Activated CD4-positive, alpha-beta T cell treated with anti-CD3 and anti-CD28 coated beads for 36 hours (primary cell): ENCODE data around the gene GRIK2. TPM values are rescaled to one million over a fixed set of nuclear protein-coding genes. Genes with fewer than 3 reads are reported as not detected.

ENCODE experiments used
- ATAC-seq: fragments of 200-7000 bp; cut with Tn5 transposase; one replicate; pipeline ENCODE4 v1.10.0; 2021; ENCODE audit warnings: mild to moderate bottlenecking, moderate library complexity
- CTCF ChIA-PET: fragments of 350-600 bp; sonication (Branson Sonifier 250); formaldehyde crosslinking; loops from one replicate; lab custom pipeline; 2021; ENCODE audit warnings: antibody characterized with exemption; lab: Charles Lee
- POLR2A ChIA-PET: fragments of 350-600 bp; sonication (Branson Sonifier 250); formaldehyde crosslinking; loops from one replicate; lab custom pipeline; 2021; ENCODE audit warnings: antibody characterized with exemption, inconsistent platforms; lab: Charles Lee
- DNase-seq: peaks from one replicate; pipeline ENCODE4 v3.0.0-alpha.2; 2020
- H3K27ac Mint-ChIP-seq: one replicate; pipeline ENCODE4 v1.8.0; 2021; ENCODE audit warnings: mixed read lengths
- H3K27me3 Mint-ChIP-seq: one replicate; pipeline ENCODE4 v1.8.0; 2021; ENCODE audit warnings: mixed read lengths
- H3K36me3 Mint-ChIP-seq: one replicate; pipeline ENCODE4 v1.8.0; 2021; ENCODE audit warnings: low read depth, mixed read lengths
- H3K4me1 Mint-ChIP-seq: one replicate; pipeline ENCODE4 v1.8.0; 2021; ENCODE audit warnings: mixed read lengths
- H3K4me3 Mint-ChIP-seq: one replicate; pipeline ENCODE4 v1.8.0; 2021; ENCODE audit warnings: mild to moderate bottlenecking, moderate library complexity, mixed read lengths
- H3K9me3 Mint-ChIP-seq: one replicate; pipeline ENCODE4 v1.8.0; 2021; ENCODE audit warnings: low read depth, mixed read lengths
- intact Hi-C, 2 experiments: fragments of 100-400 bp; cut with DNase I in 1 of 2; cut with micrococcal nuclease in 1 of 2; formaldehyde crosslinking; loops; one replicate each; pipeline versions ENCODE4 v1.14.2 to v1.15.1; 2022 to 2024; cut with DNase I, micrococcal nuclease
- total RNA-seq, 2 experiments: library from RNA; stranded (reverse); gene quantifications; one replicate each; pipeline ENCODE4 v1.2.3, GENCODE V29; 2021

GRIK2 gene
- total RNA-seq, 2 experiments from 2014 or later, result not detected

- CTCF ChIA-PET, result no interaction called here
- Mint-ChIP-seq H3K36me3 (no peaks in the 10 kb centered on the region), H3K27me3 (no peaks in the 10 kb centered on the region), H3K9me3 (peaks cover 2% of the 10 kb centered on the region), H3K27ac (no peak overlapping the region), H3K4me3 (no peak overlapping the region), H3K4me1 (no peaks in the 10 kb centered on the region)
- no peak for DNase-seq
- no peak for ATAC-seq
- POLR2A ChIA-PET, result no interaction called here
- intact Hi-C loops, result no loop called here
These were observed 459.9 kb downstream of the GRIK2 start for GRCh38 chr6:101853231-101854085.

- no peak for DNase-seq
- Mint-ChIP-seq H3K36me3 (no peaks in the 10 kb centered on the region), H3K27ac (no peak overlapping the region), H3K9me3 (peaks cover 6% of the 10 kb centered on the region), H3K27me3 (no peaks in the 10 kb centered on the region), H3K4me3 (no peak overlapping the region), H3K4me1 (no peaks in the 10 kb centered on the region)
- CTCF ChIA-PET, result no interaction called here
- intact Hi-C loops, result no loop called here
- POLR2A ChIA-PET, result no interaction called here
- ATAC-seq, result no peak
These were observed 482.9 kb downstream of the GRIK2 start for GRCh38 chr6:101876431-101876830.

GRCh38 chr6:101878554-101879276 is 485.2 kb downstream of the GRIK2 start:
- no peak overlapping the region for H3K27ac Mint-ChIP-seq
- ChIA-PET CTCF (no interaction called here), POLR2A (no interaction called here)
- no peaks in the 10 kb centered on the region for H3K4me1 Mint-ChIP-seq
- DNase-seq (no peak), ATAC-seq (no peak)
- H3K9me3 Mint-ChIP-seq, result peaks cover 3% of the 10 kb centered on the region
- intact Hi-C loops, result no loop called here
- H3K4me3 Mint-ChIP-seq, result no peak overlapping the region
- no peaks in the 10 kb centered on the region for H3K27me3 Mint-ChIP-seq
- no peaks in the 10 kb centered on the region for H3K36me3 Mint-ChIP-seq

GRCh38 chr6:101879782-101880181 is 486.3 kb downstream of the GRIK2 start:
- Mint-ChIP-seq H3K4me3 (no peak overlapping the region), H3K27me3 (no peaks in the 10 kb centered on the region), H3K4me1 (no peaks in the 10 kb centered on the region), H3K9me3 (peaks cover under 1% of the 10 kb centered on the region), H3K36me3 (no peaks in the 10 kb centered on the region), H3K27ac (no peak overlapping the region)
- no peak for DNase-seq
- ChIA-PET POLR2A (no interaction called here), CTCF (no interaction called here)
- intact Hi-C loops, result no loop called here
- no peak for ATAC-seq

- Mint-ChIP-seq H3K4me1 (no peaks in the 10 kb centered on the region), H3K36me3 (no peaks in the 10 kb centered on the region), H3K9me3 (peaks cover 2% of the 10 kb centered on the region), H3K4me3 (no peak overlapping the region), H3K27ac (no peak overlapping the region), H3K27me3 (no peaks in the 10 kb centered on the region)
- CTCF ChIA-PET, result no interaction called here
- intact Hi-C loops, result no loop called here
- no peak for DNase-seq
- ATAC-seq, result no peak
- POLR2A ChIA-PET, result no interaction called here
These were observed 490.0 kb downstream of the GRIK2 start for GRCh38 chr6:101883505-101883904.

GRCh38 chr6:101887532-101887931 is 494.0 kb downstream of the GRIK2 start:
- no peak for ATAC-seq
- Mint-ChIP-seq H3K27ac (no peak overlapping the region), H3K4me1 (no peaks in the 10 kb centered on the region), H3K27me3 (no peaks in the 10 kb centered on the region), H3K9me3 (peaks cover 2% of the 10 kb centered on the region), H3K36me3 (no peaks in the 10 kb centered on the region), H3K4me3 (no peak overlapping the region)
- intact Hi-C loops, result no loop called here
- CTCF ChIA-PET, result no interaction called here
- DNase-seq, result no peak
- POLR2A ChIA-PET, result no interaction called here

GRCh38 chr6:101907356-101908217 is 514.1 kb downstream of the GRIK2 start:
- POLR2A ChIA-PET, result no interaction called here
- ATAC-seq, result no peak
- Mint-ChIP-seq H3K4me3 (no peak overlapping the region), H3K9me3 (no peaks in the 10 kb centered on the region), H3K27me3 (no peaks in the 10 kb centered on the region), H3K36me3 (no peaks in the 10 kb centered on the region), H3K27ac (no peak overlapping the region), H3K4me1 (no peaks in the 10 kb centered on the region)
- intact Hi-C loops, result no loop called here
- CTCF ChIA-PET, result no interaction called here
- no peak for DNase-seq

GRCh38 chr6:101909366-101909765 is 515.9 kb downstream of the GRIK2 start:
- Mint-ChIP-seq H3K9me3 (no peaks in the 10 kb centered on the region), H3K27ac (no peak overlapping the region), H3K27me3 (no peaks in the 10 kb centered on the region), H3K36me3 (no peaks in the 10 kb centered on the region), H3K4me1 (no peaks in the 10 kb centered on the region), H3K4me3 (no peak overlapping the region)
- intact Hi-C loops, result no loop called here
- ATAC-seq (no peak), DNase-seq (no peak)
- ChIA-PET POLR2A (no interaction called here), CTCF (no interaction called here)

- H3K4me1 Mint-ChIP-seq, result no peaks in the 10 kb centered on the region
- no peak for ATAC-seq
- H3K27ac Mint-ChIP-seq, result no peak overlapping the region
- no peaks in the 10 kb centered on the region for H3K36me3 Mint-ChIP-seq
- H3K9me3 Mint-ChIP-seq, result peaks cover 2% of the 10 kb centered on the region
- intact Hi-C loops, result no loop called here
- H3K4me3 Mint-ChIP-seq, result no peak overlapping the region
- POLR2A ChIA-PET, result no interaction called here
- CTCF ChIA-PET, result no interaction called here
- no peaks in the 10 kb centered on the region for H3K27me3 Mint-ChIP-seq
- DNase-seq, result no peak
These were observed 518.8 kb downstream of the GRIK2 start for GRCh38 chr6:101912311-101912710.

- Mint-ChIP-seq H3K4me3 (no peak overlapping the region), H3K27ac (no peak overlapping the region), H3K27me3 (no peaks in the 10 kb centered on the region), H3K36me3 (no peaks in the 10 kb centered on the region), H3K9me3 (peaks cover 2% of the 10 kb centered on the region), H3K4me1 (no peaks in the 10 kb centered on the region)
- DNase-seq (no peak), ATAC-seq (no peak)
- ChIA-PET POLR2A (no interaction called here), CTCF (interaction anchor here (0.7 kb wide), 1 partner anchor 972 kb away, joined by 3 read pairs; no protein-coding TSS in a partner anchor)
- intact Hi-C loops, result no loop called here
These were observed 525.0 kb downstream of the GRIK2 start for GRCh38 chr6:101918471-101918870.

GRCh38 chr6:101921829-101922450 is 528.4 kb downstream of the GRIK2 start:
- ATAC-seq (no peak), DNase-seq (no peak)
- Mint-ChIP-seq H3K4me1 (no peaks in the 10 kb centered on the region), H3K9me3 (peaks cover 1% of the 10 kb centered on the region), H3K27me3 (no peaks in the 10 kb centered on the region), H3K27ac (no peak overlapping the region), H3K36me3 (no peaks in the 10 kb centered on the region), H3K4me3 (no peak overlapping the region)
- intact Hi-C loops, result no loop called here
- ChIA-PET CTCF (interaction anchor here (1.0 kb wide), 1 partner anchor 14 kb away, joined by 3 read pairs; no protein-coding TSS in a partner anchor), POLR2A (no interaction called here)
